CD4-positive, CD25-positive, alpha-beta regulatory T cell (primary cell): Measurements from ENCODE around the gene MLKL. TPM values are rescaled to one million over a fixed set of nuclear protein-coding genes. Genes with fewer than 3 reads are reported as not detected.

Experiments used
- ATAC-seq, 2 donors: fragments of 150-1000 bp; cut with Tn5 transposase; one replicate each; pipeline ENCODE4 v1.10.0; 2021; ENCODE audit warnings: low read depth in 2 of 2, moderate number of reproducible peaks in 2 of 2, moderate library complexity in 1 of 2
- DNase-seq, 3 donors: peaks; one replicate each; pipeline versions ENCODE4 v3.0.0 to v3.0.0-alpha.2; 2012 to 2022; ENCODE audit warnings: mixed read lengths in 1 of 3
- H3K27ac ChIP-seq: one replicate; pipeline ENCODE4 v1.7.0; 2013; ENCODE audit warnings: mild to moderate bottlenecking, low read length; ENCODE audit not compliant: insufficient read depth, poor library complexity, severe bottlenecking
- H3K27me3 ChIP-seq: one replicate; pipeline ENCODE4 v1.7.0; 2013; ENCODE audit warnings: low read length; ENCODE audit not compliant: control insufficient read depth, insufficient read depth
- H3K36me3 ChIP-seq: one replicate; pipeline ENCODE4 v1.7.0; 2013; ENCODE audit warnings: mild to moderate bottlenecking, low read length, moderate library complexity; ENCODE audit not compliant: control insufficient read depth, insufficient read depth
- H3K4me1 ChIP-seq: 2 replicates; pipeline ENCODE4 v1.7.0; 2013; ENCODE audit warnings: mild to moderate bottlenecking, low read length; ENCODE audit not compliant: insufficient read depth, control insufficient read depth, poor library complexity, severe bottlenecking
- H3K4me3 ChIP-seq: one replicate; pipeline ENCODE4 v1.7.0; 2013; ENCODE audit warnings: low read depth, mild to moderate bottlenecking, low read length, moderate library complexity
- H3K9me3 ChIP-seq, 2 experiments: 1 replicate in 1 of 2; 2 replicates in 1 of 2; pipeline ENCODE4 v1.7.0; 2013; ENCODE audit warnings: low read length in 2 of 2, mild to moderate bottlenecking in 1 of 2, moderate library complexity in 1 of 2; ENCODE audit not compliant: control insufficient read depth in 2 of 2
- H3K27ac Mint-ChIP-seq, 3 donors: one replicate each; pipeline ENCODE4 v1.8.0; 2020 to 2022; ENCODE audit warnings: mild to moderate bottlenecking in 3 of 3, mixed read lengths in 3 of 3, moderate library complexity in 2 of 3
- H3K27me3 Mint-ChIP-seq: one replicate; pipeline ENCODE4 v1.8.0; 2022; ENCODE audit warnings: mild to moderate bottlenecking, mixed read lengths
- H3K36me3 Mint-ChIP-seq: one replicate; pipeline ENCODE4 v1.8.0; 2020; ENCODE audit warnings: mixed read lengths
- H3K4me1 Mint-ChIP-seq, 4 donors: one replicate each; pipeline ENCODE4 v1.8.0; 2020 to 2022; ENCODE audit warnings: mixed read lengths in 4 of 4, mild to moderate bottlenecking in 1 of 4
- H3K4me3 Mint-ChIP-seq, 4 donors: one replicate each; pipeline ENCODE4 v1.8.0; 2020 to 2022; ENCODE audit warnings: mild to moderate bottlenecking in 4 of 4, mixed read lengths in 4 of 4, moderate library complexity in 3 of 4
- H3K9me3 Mint-ChIP-seq, 7 donors: one replicate each; pipeline ENCODE4 v1.8.0; 2020 to 2022; ENCODE audit warnings: mixed read lengths in 7 of 7, mild to moderate bottlenecking in 3 of 7, moderate library complexity in 2 of 7
- polyA plus RNA-seq, 4 donors: library from polyadenylated mRNA; unstranded; fragments of 300-500 nt; fragmentation: Illumina TruSeq; gene quantifications; one replicate each; pipeline ENCODE4 v1.2.3, GENCODE V29; 2021
- total RNA-seq: library from RNA; stranded (reverse); gene quantifications from one replicate; pipeline ENCODE4 v1.2.3, GENCODE V29; 2022

Gene MLKL
- total and polyA plus RNA-seq, 5 donors from 2014 or later: 15.6 to 50.0 (median 21.3) TPM

DNA sequence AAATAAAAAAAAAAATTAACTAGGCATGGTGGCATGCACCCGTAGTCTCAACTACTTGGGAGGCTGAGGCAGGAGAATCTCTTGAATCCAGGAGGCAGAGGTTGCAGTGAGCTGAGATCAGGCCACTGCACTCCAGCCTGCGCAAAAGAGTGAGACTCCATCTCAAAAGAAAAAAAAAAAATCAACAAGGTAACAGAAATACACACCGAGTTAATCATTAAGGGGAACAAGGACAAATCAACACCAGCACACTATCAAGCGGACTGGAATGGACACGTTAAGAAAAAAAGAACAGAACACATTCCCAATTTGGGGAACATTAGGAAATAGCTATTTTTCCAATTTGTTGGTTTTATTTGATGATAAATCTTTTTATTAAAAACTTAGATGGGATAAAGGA, 65.4 kb downstream of the MLKL start:
- H3K27me3 ChIP-seq: no peaks in the 10 kb centered on the region
- no peaks in the 10 kb centered on the region for H3K4me1 ChIP-seq
- H3K4me3 Mint-ChIP-seq: no peak overlapping the region
- H3K27ac ChIP-seq: no peak overlapping the region
- H3K36me3 ChIP-seq: peaks cover 85% of the 10 kb centered on the region
- H3K4me1 Mint-ChIP-seq: peaks cover 0 to 9% (median 0%) of the 10 kb centered on the region in 4 donors
- peak overlapping the region in 1 of 3 donors; percentile 79 for H3K27ac Mint-ChIP-seq
- ATAC-seq (no peak), DNase-seq (no peak)
- H3K4me3 ChIP-seq: no peak overlapping the region
- H3K36me3 Mint-ChIP-seq: peaks cover 25% of the 10 kb centered on the region
- H3K27me3 Mint-ChIP-seq: no peaks in the 10 kb centered on the region
- no peaks in the 10 kb centered on the region for H3K9me3 ChIP-seq
- no peaks in the 10 kb centered on the region for H3K9me3 Mint-ChIP-seq

GRCh38 chr16:74633686-74634085, 67.0 kb downstream of the MLKL start:
- no peaks in the 10 kb centered on the region for H3K9me3 ChIP-seq
- Mint-ChIP-seq H3K27me3 (no peaks in the 10 kb centered on the region), H3K9me3 (no peaks in the 10 kb centered on the region), H3K4me1 (peaks cover 0 to 9% (median 2%) of the 10 kb centered on the region in 4 donors), H3K36me3 (peaks cover 40% of the 10 kb centered on the region), H3K27ac (no peak overlapping the region), H3K4me3 (no peak overlapping the region)
- peaks cover 87% of the 10 kb centered on the region for H3K36me3 ChIP-seq
- no peak overlapping the region for H3K27ac ChIP-seq
- H3K4me3 ChIP-seq: no peak overlapping the region
- ATAC-seq (no peak), DNase-seq (no peak)
- H3K27me3 ChIP-seq: no peaks in the 10 kb centered on the region
- H3K4me1 ChIP-seq: no peaks in the 10 kb centered on the region

GRCh38 chr16:74627506-74628220, 73.0 kb downstream of the MLKL start:
- no peak for ATAC-seq
- peak in 1 of 3 donors; percentile 20 for DNase-seq
- H3K9me3 ChIP-seq: no peaks in the 10 kb centered on the region
- peak overlapping the region; percentile 72 to 96 (median 82) for H3K27ac Mint-ChIP-seq
- peaks cover 92% of the 10 kb centered on the region for H3K36me3 ChIP-seq
- no peaks in the 10 kb centered on the region for H3K9me3 Mint-ChIP-seq
- H3K4me3 ChIP-seq: no peak overlapping the region
- H3K27me3 Mint-ChIP-seq: no peaks in the 10 kb centered on the region
- no peaks in the 10 kb centered on the region for H3K4me1 ChIP-seq
- H3K4me1 Mint-ChIP-seq: peaks cover 7 to 17% (median 14%) of the 10 kb centered on the region in 4 donors
- H3K27ac ChIP-seq: no peak overlapping the region
- no peak overlapping the region for H3K4me3 Mint-ChIP-seq
- no peaks in the 10 kb centered on the region for H3K27me3 ChIP-seq
- peaks cover 50% of the 10 kb centered on the region for H3K36me3 Mint-ChIP-seq

DNA sequence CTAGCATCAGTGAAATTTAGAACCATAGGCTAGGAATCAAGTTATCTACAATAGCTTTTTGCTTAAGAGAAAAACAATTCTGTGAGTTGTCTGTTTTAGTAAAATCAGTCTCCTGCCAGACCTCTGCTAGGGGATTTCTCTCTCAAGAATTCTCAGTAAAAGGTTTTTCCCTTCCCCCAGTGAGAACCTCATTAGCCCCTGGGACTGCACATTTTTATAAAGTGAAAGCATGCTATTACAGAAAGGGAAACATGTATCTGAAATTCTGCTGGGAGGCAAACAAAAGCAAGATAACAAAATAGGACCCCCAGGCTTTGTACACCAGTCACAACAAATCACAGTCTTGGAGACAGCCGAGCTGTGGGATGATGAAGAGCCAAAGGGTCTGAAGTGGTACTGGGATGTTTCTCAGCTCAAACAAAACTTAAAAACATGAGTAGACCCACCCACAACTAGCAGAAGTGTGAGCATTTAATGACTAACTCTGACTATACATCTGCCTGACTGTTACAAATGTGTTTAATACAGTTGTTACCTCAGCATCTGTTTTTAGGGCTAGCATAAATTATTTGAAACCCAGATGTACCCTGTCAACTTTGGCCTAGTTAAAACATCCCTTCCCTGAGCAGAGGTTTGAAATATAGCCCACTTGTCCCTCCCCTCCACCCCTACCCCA, 73.8 kb downstream of the MLKL start:
- DNase-seq (peak in 1 of 3 donors; percentile 33), ATAC-seq (no peak)
- Mint-ChIP-seq H3K4me1 (peaks cover 7 to 17% (median 14%) of the 10 kb centered on the region in 4 donors), H3K9me3 (no peaks in the 10 kb centered on the region), H3K27me3 (no peaks in the 10 kb centered on the region), H3K27ac (peak overlapping the region; percentile 11 to 96 (median 82)), H3K4me3 (no peak overlapping the region), H3K36me3 (peaks cover 46% of the 10 kb centered on the region)
- no peak overlapping the region for H3K4me3 ChIP-seq
- H3K27ac ChIP-seq: no peak overlapping the region
- H3K9me3 ChIP-seq: no peaks in the 10 kb centered on the region
- no peaks in the 10 kb centered on the region for H3K27me3 ChIP-seq
- no peaks in the 10 kb centered on the region for H3K4me1 ChIP-seq
- peaks cover 93% of the 10 kb centered on the region for H3K36me3 ChIP-seq

GRCh38 chr16:74625500-74626350, 74.9 kb downstream of the MLKL start:
- Mint-ChIP-seq H3K4me1 (peaks cover 10 to 17% (median 14%) of the 10 kb centered on the region in 4 donors), H3K36me3 (peaks cover 44% of the 10 kb centered on the region), H3K9me3 (no peaks in the 10 kb centered on the region), H3K27me3 (no peaks in the 10 kb centered on the region), H3K4me3 (no peak overlapping the region), H3K27ac (peak overlapping the region in 2 of 3 donors; percentile 11 to 82)
- no peaks in the 10 kb centered on the region for H3K27me3 ChIP-seq
- H3K4me1 ChIP-seq: no peaks in the 10 kb centered on the region
- no peak overlapping the region for H3K4me3 ChIP-seq
- no peak overlapping the region for H3K27ac ChIP-seq
- H3K36me3 ChIP-seq: peaks cover 86% of the 10 kb centered on the region
- no peaks in the 10 kb centered on the region for H3K9me3 ChIP-seq
- no peak for ATAC-seq
- no peak for DNase-seq

- Mint-ChIP-seq H3K9me3 (no peaks in the 10 kb centered on the region), H3K27me3 (no peaks in the 10 kb centered on the region), H3K4me3 (no peak overlapping the region), H3K4me1 (peaks cover 6 to 19% (median 14%) of the 10 kb centered on the region in 4 donors), H3K36me3 (peaks cover 31% of the 10 kb centered on the region), H3K27ac (peak overlapping the region in 1 of 3 donors; percentile 22)
- H3K27ac ChIP-seq: no peak overlapping the region
- ATAC-seq (no peak), DNase-seq (no peak)
- H3K4me3 ChIP-seq: no peak overlapping the region
- H3K27me3 ChIP-seq: no peaks in the 10 kb centered on the region
- peaks cover 70% of the 10 kb centered on the region for H3K36me3 ChIP-seq
- H3K9me3 ChIP-seq: no peaks in the 10 kb centered on the region
- no peaks in the 10 kb centered on the region for H3K4me1 ChIP-seq
Measured at GRCh38 chr16:74623839-74624235, 76.8 kb downstream of the MLKL start.

- H3K4me3 Mint-ChIP-seq: no peak overlapping the region
- H3K27ac Mint-ChIP-seq: peak overlapping the region; percentile 22 to 90 (median 59)
- H3K27me3 Mint-ChIP-seq: no peaks in the 10 kb centered on the region
- ATAC-seq (peak; percentile 43 to 47), DNase-seq (peak in 2 of 3 donors; percentile 54 to 74)
- no peaks in the 10 kb centered on the region for H3K27me3 ChIP-seq
- H3K4me1 ChIP-seq: no peaks in the 10 kb centered on the region
- H3K27ac ChIP-seq: no peak overlapping the region
- peaks cover 30% of the 10 kb centered on the region for H3K36me3 Mint-ChIP-seq
- H3K9me3 ChIP-seq: no peaks in the 10 kb centered on the region
- H3K36me3 ChIP-seq: peaks cover 65% of the 10 kb centered on the region
- H3K9me3 Mint-ChIP-seq: no peaks in the 10 kb centered on the region
- H3K4me1 Mint-ChIP-seq: peaks cover 6 to 18% (median 14%) of the 10 kb centered on the region in 4 donors
- no peak overlapping the region for H3K4me3 ChIP-seq
Measured at GRCh38 chr16:74623214-74623838, 77.3 kb downstream of the MLKL start.
